OCI-LY3 (cell line): ENCODE data around the gene LSG1.

Experiments used
- H2AFZ ChIP-seq: fragments of 200-600, 300-600 bp; shearing (Covaris generic); 2 replicates; pipeline ENCODE4 v1.6.0; 2014; ENCODE audit warnings: antibody characterized with exemption, low read depth, low read length
- H3K27ac ChIP-seq: fragments of 200-600, 300-600 bp; sonication (generic); 2 replicates; pipeline ENCODE4 v1.5.1; 2014; ENCODE audit warnings: mild to moderate bottlenecking, low read length, moderate library complexity, mixed read lengths
- H3K27me3 ChIP-seq: fragments of 200-600, 300-600 bp; sonication (generic); 2 replicates; pipeline ENCODE4 v1.6.1; 2014; ENCODE audit warnings: low read depth, low read length, mixed read lengths
- H3K36me3 ChIP-seq: fragments of 200-600, 300-600 bp; sonication (generic); replicated peaks from 2 replicates; pipeline ENCODE3; 2014; ENCODE audit warnings: low read depth, low read length, mixed read lengths
- H3K4me1 ChIP-seq: fragments of 300-600, 200-600 bp; sonication (generic); 2 replicates; pipeline ENCODE4 v1.6.1; 2014; ENCODE audit warnings: low read length, mixed read lengths
- H3K4me2 ChIP-seq: fragments of 200-600, 300-600 bp; sonication (generic); 2 replicates; pipeline ENCODE4 v1.6.1; 2014; ENCODE audit warnings: low read length, mixed read lengths
- H3K4me3 ChIP-seq: fragments of 300-600, 200-600 bp; sonication (generic); 2 replicates; pipeline ENCODE4 v1.5.1; 2014; ENCODE audit warnings: antibody characterized with exemption, mild to moderate bottlenecking, low read length, moderate library complexity
- H3K79me2 ChIP-seq: fragments of 300-600, 200-600 bp; shearing (Covaris generic); 2 replicates; pipeline ENCODE4 v1.6.1; 2014; ENCODE audit warnings: mild to moderate bottlenecking, low read length, mixed read lengths
- H3K9ac ChIP-seq: fragments of 300-600, 200-600 bp; shearing (Covaris generic); 2 replicates; pipeline ENCODE4 v1.6.0; 2014; ENCODE audit warnings: mild to moderate bottlenecking, low read length, moderate library complexity
- H3K9me3 ChIP-seq: fragments of 200-600, 300-600 bp; shearing (Covaris generic); 2 replicates; pipeline ENCODE4 v1.6.1; 2014; ENCODE audit warnings: low read length, mixed read lengths; ENCODE audit not compliant: insufficient read depth
- H4K20me1 ChIP-seq: fragments of 200-600, 300-600 bp; sonication (generic); 2 replicates; pipeline ENCODE4 v1.6.1; 2016; ENCODE audit warnings: low read length, mixed read lengths; ENCODE audit not compliant: insufficient read depth
- CTCF ChIP-seq: fragments of 200-600, 300-600 bp; sonication (generic); IDR thresholded peaks from 2 replicates; pipeline ENCODE4 v1.5.1; 2014; ENCODE audit warnings: antibody characterized with exemption, low read length, low read depth
- EZH2phosphoT487 ChIP-seq: fragments of 200-600 bp; shearing (Covaris generic); IDR thresholded peaks from 2 replicates; pipeline ENCODE4 v1.6.1; 2018; ENCODE audit warnings: antibody characterized with exemption, mixed run types, low read depth

Gene LSG1

GRCh38 chr3:194622621-194623340 lies 49.2 kb downstream of the LSG1 start:
- Histone ChIP-seq H3K9ac (no peak overlapping the region), H3K36me3 (peaks cover 3% of the 10 kb centered on the region), H3K9me3 (no peaks in the 10 kb centered on the region), H3K79me2 (no peaks in the 10 kb centered on the region), H3K27ac (no peak overlapping the region), H3K4me2 (no peak overlapping the region), H3K4me1 (no peaks in the 10 kb centered on the region), H3K4me3 (no peak overlapping the region), H4K20me1 (no peaks in the 10 kb centered on the region), H2AFZ (no peak overlapping the region), H3K27me3 (no peaks in the 10 kb centered on the region)
- TF ChIP-seq EZH2phosphoT487 (no peak), CTCF (no peak)

GRCh38 chr3:194621947-194622346 lies 50.0 kb downstream of the LSG1 start:
- Histone ChIP-seq H3K9me3 (no peaks in the 10 kb centered on the region), H3K27ac (no peak overlapping the region), H3K27me3 (no peaks in the 10 kb centered on the region), H3K4me3 (no peak overlapping the region), H2AFZ (no peak overlapping the region), H4K20me1 (no peaks in the 10 kb centered on the region), H3K4me2 (no peak overlapping the region), H3K79me2 (no peaks in the 10 kb centered on the region), H3K36me3 (peaks cover 3% of the 10 kb centered on the region), H3K9ac (no peak overlapping the region), H3K4me1 (no peaks in the 10 kb centered on the region)
- no peak for TF ChIP-seq CTCF
- no peak for TF ChIP-seq EZH2phosphoT487

- Histone ChIP-seq H3K27me3 (no peaks in the 10 kb centered on the region), H3K27ac (no peak overlapping the region), H4K20me1 (no peaks in the 10 kb centered on the region), H3K79me2 (no peaks in the 10 kb centered on the region), H3K4me1 (no peaks in the 10 kb centered on the region), H2AFZ (no peak overlapping the region), H3K36me3 (no peaks in the 10 kb centered on the region), H3K4me2 (no peak overlapping the region), H3K4me3 (no peak overlapping the region), H3K9ac (no peak overlapping the region), H3K9me3 (no peaks in the 10 kb centered on the region)
- TF ChIP-seq CTCF = no peak
- no peak for TF ChIP-seq EZH2phosphoT487
Observed at GRCh38 chr3:194620196-194620595, 51.8 kb downstream of the LSG1 start.

- Histone ChIP-seq H3K9ac (no peak overlapping the region), H3K27ac (no peak overlapping the region)
- TF ChIP-seq CTCF (no peak), EZH2phosphoT487 (no peak)
Observed at GRCh38 chr3:194619741-194620140, 52.2 kb downstream of the LSG1 start.

More at GRCh38 chr3:194619741-194620140, 52.2 kb downstream of the LSG1 start:
- Histone ChIP-seq H3K9me3 (no peaks in the 10 kb centered on the region), H4K20me1 (no peaks in the 10 kb centered on the region), H3K36me3 (no peaks in the 10 kb centered on the region), H3K4me2 (no peak overlapping the region), H2AFZ (no peak overlapping the region), H3K79me2 (no peaks in the 10 kb centered on the region), H3K4me3 (no peak overlapping the region), H3K27me3 (no peaks in the 10 kb centered on the region), H3K4me1 (no peaks in the 10 kb centered on the region)
